Activated CD4-positive, alpha-beta T cell treated with anti-CD3 and anti-CD28 coated beads for 1 hour (primary cell): ENCODE measurements around the gene IRF6.

Experiments used
- DNase-seq: peaks from one replicate; pipeline ENCODE4 v3.0.0-alpha.2; 2020

IRF6 gene

GRCh38 chr1:209805875-209806760, at the start of gene IRF6:
Gene IRF6 (minus strand): TSS chr1:209806142. CDS start chr1:209801413, 4,729 bp downstream.
- DNase-seq, result peak; percentile 44

GRCh38 chr1:209855623-209856022, 49.7 kb upstream of the IRF6 start:
- no peak for DNase-seq

- DNase-seq, result no peak
These were observed 49.1 kb upstream of the IRF6 start for GRCh38 chr1:209855006-209855405.

GRCh38 chr1:209854196-209854595, 48.3 kb upstream of the IRF6 start:
- no peak for DNase-seq

GRCh38 chr1:209853676-209854075, 47.7 kb upstream of the IRF6 start:
- DNase-seq, result no peak

GRCh38 chr1:209850342-209850979, 44.5 kb upstream of the IRF6 start:
- no peak for DNase-seq

GRCh38 chr1:209849388-209849787, 43.4 kb upstream of the IRF6 start:
- no peak for DNase-seq

GRCh38 chr1:209845408-209845725, 39.4 kb upstream of the IRF6 start:
- DNase-seq, result no peak

- DNase-seq, result no peak
These were observed 38.9 kb upstream of the IRF6 start for GRCh38 chr1:209844695-209845407.

GRCh38 chr1:209840611-209841010, 34.7 kb upstream of the IRF6 start:
- DNase-seq, result no peak

GRCh38 chr1:209839875-209840546, 34.1 kb upstream of the IRF6 start:
- DNase-seq, result no peak

GRCh38 chr1:209838537-209838936, 32.6 kb upstream of the IRF6 start:
- no peak for DNase-seq

GRCh38 chr1:209837671-209838070, 31.7 kb upstream of the IRF6 start:
- no peak for DNase-seq

- DNase-seq, result no peak
These were observed 29.9 kb upstream of the IRF6 start for GRCh38 chr1:209835782-209836298.

GRCh38 chr1:209831615-209832014, 25.7 kb upstream of the IRF6 start:
- no peak for DNase-seq

GRCh38 chr1:209830722-209831121, 24.8 kb upstream of the IRF6 start:
- no peak for DNase-seq

- no peak for DNase-seq
These were observed 23.8 kb upstream of the IRF6 start for GRCh38 chr1:209829716-209830115.

- DNase-seq, result peak; percentile 87
These were observed 21.7 kb upstream of the IRF6 start, which contains the start of gene UTP25 for GRCh38 chr1:209827384-209828262. Gene UTP25 (plus strand): TSS chr1:209827972. CDS start chr1:209828064, 92 bp downstream.

GRCh38 chr1:209825591-209826434, 19.9 kb upstream of the IRF6 start:
- no peak for DNase-seq

- DNase-seq, result no peak
These were observed 17.4 kb upstream of the IRF6 start for GRCh38 chr1:209823143-209824041.
